NOMO-1 treated with dmso at 0.1 percent for 144 hours (cell line): ENCODE results near the gene TAF11L14.
"Not testable (repeated sequence)": the region's sequence is repeated elsewhere in the genome, so short reads cannot be mapped to it uniquely, and the experiment has no call there.

Source experiments
- DNase-seq: peaks from one replicate; lab custom pipeline; 2025; ENCODE audit not compliant: unreplicated experiment; lab: John Stamatoyannopoulos, UW

TAF11L14 gene

GRCh38 chr5:17634160-17634559 is at the start of gene TAF11L14:
Gene TAF11L14, plus strand, starts transcription at chr5:17634460.
- no peak for DNase-seq

- not testable (repeated sequence) for DNase-seq
Observed at GRCh38 chr5:17585658-17586057, 48.6 kb upstream of the TAF11L14 start, which contains the start of gene TAF11L7. Gene TAF11L7, minus strand, starts transcription at chr5:17585758.

GRCh38 chr5:17590860-17591259 is 43.4 kb upstream of the TAF11L14 start, which contains the start of gene TAF11L8:
Gene TAF11L8, minus strand, starts transcription at chr5:17590960.
- DNase-seq: not testable (repeated sequence)

- DNase-seq: not testable (repeated sequence)
Observed at GRCh38 chr5:17594255-17594654, 40.0 kb upstream of the TAF11L14 start, which contains the start of gene TAF11L9. Gene TAF11L9, minus strand, starts transcription at chr5:17594394.

GRCh38 chr5:17597728-17598127 is 36.5 kb upstream of the TAF11L14 start, which contains the start of gene TAF11L10:
Gene TAF11L10, minus strand, starts transcription at chr5:17597828.
- DNase-seq: not testable (repeated sequence)

GRCh38 chr5:17603880-17604279 is 30.4 kb upstream of the TAF11L14 start, which contains the start of gene TAF11L11:
Gene TAF11L11, plus strand, starts transcription at chr5:17604183.
- not testable (repeated sequence) for DNase-seq

GRCh38 chr5:17604951-17605350 is 29.3 kb upstream of the TAF11L14 start:
- DNase-seq: no peak

- not testable (repeated sequence) for DNase-seq
Observed at GRCh38 chr5:17607461-17607860, 26.8 kb upstream of the TAF11L14 start.

- not testable (repeated sequence) for DNase-seq
Observed at GRCh38 chr5:17610092-17610491, 24.2 kb upstream of the TAF11L14 start, which contains the start of gene TAF11L12. Gene TAF11L12, plus strand, starts transcription at chr5:17610392.

- no peak for DNase-seq
Observed at GRCh38 chr5:17614872-17615605, 19.2 kb upstream of the TAF11L14 start.

GRCh38 chr5:17619354-17619753 is 14.9 kb upstream of the TAF11L14 start:
- no peak for DNase-seq

GRCh38 chr5:17620627-17621026 is 13.6 kb upstream of the TAF11L14 start:
- no peak for DNase-seq

- no peak for DNase-seq
Observed at GRCh38 chr5:17625686-17626085, 8.6 kb upstream of the TAF11L14 start.

GRCh38 chr5:17631788-17632187 is 2.5 kb upstream of the TAF11L14 start, which contains the start of gene TAF11L13:
Gene TAF11L13, plus strand, starts transcription at chr5:17632088.
- not testable (repeated sequence) for DNase-seq

- DNase-seq: not testable (repeated sequence)
Observed at GRCh38 chr5:17649232-17649631, 15.0 kb downstream of the TAF11L14 start.

- DNase-seq: not testable (repeated sequence)
Observed at GRCh38 chr5:17655201-17655759, 21.0 kb downstream of the TAF11L14 start.

- DNase-seq: no peak
Observed at GRCh38 chr5:17655921-17656320, 21.7 kb downstream of the TAF11L14 start.

- no peak for DNase-seq
Observed at GRCh38 chr5:17663182-17663581, 28.9 kb downstream of the TAF11L14 start.

- peak; percentile 75 for DNase-seq
Observed at GRCh38 chr5:17665836-17666235, 31.6 kb downstream of the TAF11L14 start.

- peak; percentile 43 for DNase-seq
Observed at GRCh38 chr5:17666726-17667235, 32.5 kb downstream of the TAF11L14 start.

GRCh38 chr5:17670353-17670752 is 36.1 kb downstream of the TAF11L14 start:
- DNase-seq: no peak
